ENCODE measurements around the gene MTMR4. TPM values are rescaled to one million over a fixed set of nuclear protein-coding genes. Genes with fewer than 3 reads are reported as not detected.

The MTMR4 gene
- polyA plus RNA-seq, 1 of the 3 experiments (the other 2 are of a cell fraction): 23.3 TPM

DNA sequence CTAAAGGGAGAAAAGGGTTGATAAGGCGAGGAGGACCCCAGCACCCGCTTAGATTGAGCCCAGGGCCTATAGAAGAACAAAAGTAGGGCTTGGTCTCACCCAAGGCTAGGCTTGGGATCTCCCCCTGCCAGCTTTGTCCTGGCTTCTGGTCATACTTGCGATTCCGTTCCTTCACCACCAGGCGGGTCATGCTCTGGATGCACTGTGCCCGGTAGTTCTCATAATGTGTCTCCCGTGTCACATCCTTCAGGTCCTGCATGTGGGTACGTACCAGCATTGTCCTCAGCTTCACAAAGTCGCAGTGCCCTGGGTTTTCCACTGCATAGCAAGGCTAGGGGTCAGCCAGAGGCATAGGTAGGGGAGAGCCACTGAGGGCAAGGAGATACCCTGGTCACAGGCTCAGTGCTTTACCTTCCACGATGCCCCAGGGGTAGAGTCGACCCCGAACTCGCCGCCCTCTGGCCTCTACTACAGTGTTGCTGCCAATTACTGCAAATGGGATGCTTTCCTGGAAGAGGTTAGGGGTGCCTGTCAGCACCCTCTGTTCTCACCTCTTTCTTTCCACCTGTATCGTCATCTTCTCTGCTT lies 6.5 kb upstream of the MTMR4 start:
- Histone ChIP-seq H3F3A (replicated peaks; ENCODE audit: insufficient read depth) (peaks cover 24% of the 10 kb centered on the region), H3K9me3 (no peaks in the 10 kb centered on the region), H3K9me2 (no peaks in the 10 kb centered on the region), H3K4me2 (no peak overlapping the region), H3K4me3 (ENCODE audit: low read depth in 2 of 2, low read length in 1 of 2) (no peak overlapping the region), H3K27ac (ENCODE audit: low read depth in 2 of 2, low read length in 1 of 2) (no peak overlapping the region), H3K36me3 (replicated peaks in 1 of 2; ENCODE audit: control insufficient read depth in 1 of 2, insufficient read depth in 2 of 2, low read length in 1 of 2) (peaks cover 0 to 3% of the 10 kb centered on the region in 2 experiments), H3K4me1 (ENCODE audit: control insufficient read depth in 1 of 2, insufficient read depth in 2 of 2, low read depth in 1 of 2, low read length in 1 of 2) (peaks cover 9 to 19% of the 10 kb centered on the region in 2 experiments; a peak in 3 of 4 replicates), H4K20me1 (ENCODE audit: insufficient read depth) (no peaks in the 10 kb centered on the region), H3K9ac (no peak overlapping the region), H2AFZ (ENCODE audit: low read depth) (no peak overlapping the region), H3K79me2 (ENCODE audit: insufficient read depth) (no peaks in the 10 kb centered on the region), H3K27me3 (ENCODE audit: insufficient read depth) (no peaks in the 10 kb centered on the region)
- DNase-seq: peak; percentile 42
- TF ChIP-seq GATA2 (CRISPR knock-in tag; IDR thresholded peaks at IDR 0.05): no peak
- TF ChIP-seq, protein P1, sequence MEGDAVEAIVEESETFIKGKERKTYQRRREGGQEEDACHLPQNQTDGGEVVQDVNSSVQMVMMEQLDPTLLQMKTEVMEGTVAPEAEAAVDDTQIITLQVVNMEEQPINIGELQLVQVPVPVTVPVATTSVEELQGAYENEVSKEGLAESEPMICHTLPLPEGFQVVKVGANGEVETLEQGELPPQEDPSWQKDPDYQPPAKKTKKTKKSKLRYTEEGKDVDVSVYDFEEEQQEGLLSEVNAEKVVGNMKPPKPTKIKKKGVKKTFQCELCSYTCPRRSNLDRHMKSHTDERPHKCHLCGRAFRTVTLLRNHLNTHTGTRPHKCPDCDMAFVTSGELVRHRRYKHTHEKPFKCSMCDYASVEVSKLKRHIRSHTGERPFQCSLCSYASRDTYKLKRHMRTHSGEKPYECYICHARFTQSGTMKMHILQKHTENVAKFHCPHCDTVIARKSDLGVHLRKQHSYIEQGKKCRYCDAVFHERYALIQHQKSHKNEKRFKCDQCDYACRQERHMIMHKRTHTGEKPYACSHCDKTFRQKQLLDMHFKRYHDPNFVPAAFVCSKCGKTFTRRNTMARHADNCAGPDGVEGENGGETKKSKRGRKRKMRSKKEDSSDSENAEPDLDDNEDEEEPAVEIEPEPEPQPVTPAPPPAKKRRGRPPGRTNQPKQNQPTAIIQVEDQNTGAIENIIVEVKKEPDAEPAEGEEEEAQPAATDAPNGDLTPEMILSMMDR (IDR thresholded peaks at IDR 0.05): peak; percentile 42; the same call in 1 of the 2 replicates
- ChIA-PET CTCF (interaction anchor here (0.7 to 6.4 kb wide), 6 partner anchors 11 to 635 kb away, joined by 3 to 112 read pairs (median 3); partner anchors contain the start of genes PRR11 and SKA2), POLR2A (no interaction called here)
- 82% methylated on average over 15 of the region's 15 CpGs for WGBS (ENCODE audit: low lambda C conversion rate)

GRCh38 chr17:58517928-58518609 lies 3.6 kb upstream of the MTMR4 start:
- peak overlapping the region; percentile 92 to 97 for H3K27ac ChIP-seq (ENCODE audit: low read depth in 2 of 2, low read length in 1 of 2)
- H3K27me3 ChIP-seq (ENCODE audit: insufficient read depth): no peaks in the 10 kb centered on the region
- H3K9me2 ChIP-seq: no peaks in the 10 kb centered on the region
- ChIA-PET CTCF (interaction anchor here (0.6 to 6.4 kb wide), 50 partner anchors 10 to 1371 kb away, joined by 3 to 112 read pairs (median 4); partner anchors contain the start of genes PRR11, RAD51C and SKA2), POLR2A (interaction anchor here (0.5 to 2.8 kb wide), 17 partner anchors 10 to 637 kb away, joined by 3 to 72 read pairs (median 4); partner anchors contain the start of genes PRR11, RAD51C, SKA2 and TEX14)
- H3K36me3 ChIP-seq (replicated peaks in 1 of 2; ENCODE audit: control insufficient read depth in 1 of 2, insufficient read depth in 2 of 2, low read length in 1 of 2): peaks cover 0 to 7% of the 10 kb centered on the region in 2 experiments
- no peaks in the 10 kb centered on the region; the same call in 1 of the 2 replicates for H4K20me1 ChIP-seq (ENCODE audit: insufficient read depth)
- under 1% methylated on average over 39 of the region's 39 CpGs for WGBS (ENCODE audit: low lambda C conversion rate)
- peaks cover 4 to 24% of the 10 kb centered on the region in 2 experiments; a peak in 2 of 4 replicates for H3K4me1 ChIP-seq (ENCODE audit: control insufficient read depth in 1 of 2, insufficient read depth in 2 of 2, low read depth in 1 of 2, low read length in 1 of 2)
- H3K9me3 ChIP-seq: no peaks in the 10 kb centered on the region
- peak; percentile 96 for DNase-seq
- peak overlapping the region; percentile 87 to 95 for H3K4me3 ChIP-seq (ENCODE audit: low read depth in 2 of 2, low read length in 1 of 2)
- peaks cover 27% of the 10 kb centered on the region for H3F3A ChIP-seq (replicated peaks; ENCODE audit: insufficient read depth)
- H3K79me2 ChIP-seq (ENCODE audit: insufficient read depth): peaks cover 10% of the 10 kb centered on the region
- H2AFZ ChIP-seq (ENCODE audit: low read depth): peak overlapping the region; percentile 96
- peak overlapping the region; percentile 77 for H3K9ac ChIP-seq
- H3K4me2 ChIP-seq: peak overlapping the region; percentile 96
- TF ChIP-seq CHD2 (IDR thresholded peaks at IDR 0.05; ENCODE audit: low read length, partially characterized antibody) (peak; percentile 97), JUND (IDR thresholded peaks at IDR 0.05) (no peak), SIN3A (IDR thresholded peaks at IDR 0.05; ENCODE audit: borderline replicate concordance, low read depth, low read length) (peak; percentile 71), USF1 (IDR thresholded peaks at IDR 0.05; ENCODE audit: borderline replicate concordance, low read depth) (no peak), EP300 (IDR thresholded peaks at IDR 0.05; ENCODE audit: borderline replicate concordance in 1 of 2, low read depth in 1 of 2, low read length in 1 of 2) (peak; percentile 18 to 30; a peak in 2 of 4 replicates), REST (IDR thresholded peaks at IDR 0.05; ENCODE audit: low read depth, low read length) (peak; percentile 61), RAD21 (IDR thresholded peaks at IDR 0.05; ENCODE audit: low read length) (no peak), RFX5 (IDR thresholded peaks at IDR 0.05; ENCODE audit: low read length) (peak; percentile 89), FOXJ3 (CRISPR knock-in tag; IDR thresholded peaks at IDR 0.05) (no peak), FOXM1 (IDR thresholded peaks at IDR 0.05; ENCODE audit: low read depth) (no peak), GABPA (IDR thresholded peaks at IDR 0.05; ENCODE audit: low read depth) (peak; percentile 91), EZH2phosphoT487 (IDR thresholded peaks at IDR 0.05; ENCODE audit: borderline replicate concordance, low read depth) (no peak), NFIC (IDR thresholded peaks at IDR 0.05; ENCODE audit: borderline replicate concordance) (no peak), YY1 (IDR thresholded peaks at IDR 0.05; ENCODE audit: low read depth) (peak; percentile 46), MXI1 (IDR thresholded peaks at IDR 0.05; ENCODE audit: low read depth, low read length) (peak; percentile 74), NRF1 (IDR thresholded peaks at IDR 0.05; ENCODE audit: low read depth, low read length) (no peak)
- TF ChIP-seq, protein P2, sequence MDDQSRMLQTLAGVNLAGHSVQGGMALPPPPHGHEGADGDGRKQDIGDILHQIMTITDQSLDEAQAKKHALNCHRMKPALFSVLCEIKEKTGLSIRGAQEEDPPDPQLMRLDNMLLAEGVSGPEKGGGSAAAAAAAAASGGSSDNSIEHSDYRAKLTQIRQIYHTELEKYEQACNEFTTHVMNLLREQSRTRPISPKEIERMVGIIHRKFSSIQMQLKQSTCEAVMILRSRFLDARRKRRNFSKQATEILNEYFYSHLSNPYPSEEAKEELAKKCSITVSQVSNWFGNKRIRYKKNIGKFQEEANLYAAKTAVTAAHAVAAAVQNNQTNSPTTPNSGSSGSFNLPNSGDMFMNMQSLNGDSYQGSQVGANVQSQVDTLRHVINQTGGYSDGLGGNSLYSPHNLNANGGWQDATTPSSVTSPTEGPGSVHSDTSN (IDR thresholded peaks at IDR 0.05): no peak
